Stimulated activated CD8-positive, alpha-beta memory T cell treated with anti-CD3 and anti-CD28 coated beads, Interleukin-15, amount 100 ng/mL, for 24 hours (primary cell): ENCODE measurements around the gene TMC3.
"Not testable (repeated sequence)": the region's sequence is repeated elsewhere in the genome, so short reads cannot be mapped to it uniquely, and the experiment has no call there.

Experiments
- DNase-seq: peaks from one replicate; pipeline ENCODE4 v3.0.0-alpha.2; 2020; ENCODE audit warnings: low read depth

The TMC3 gene

DNA sequence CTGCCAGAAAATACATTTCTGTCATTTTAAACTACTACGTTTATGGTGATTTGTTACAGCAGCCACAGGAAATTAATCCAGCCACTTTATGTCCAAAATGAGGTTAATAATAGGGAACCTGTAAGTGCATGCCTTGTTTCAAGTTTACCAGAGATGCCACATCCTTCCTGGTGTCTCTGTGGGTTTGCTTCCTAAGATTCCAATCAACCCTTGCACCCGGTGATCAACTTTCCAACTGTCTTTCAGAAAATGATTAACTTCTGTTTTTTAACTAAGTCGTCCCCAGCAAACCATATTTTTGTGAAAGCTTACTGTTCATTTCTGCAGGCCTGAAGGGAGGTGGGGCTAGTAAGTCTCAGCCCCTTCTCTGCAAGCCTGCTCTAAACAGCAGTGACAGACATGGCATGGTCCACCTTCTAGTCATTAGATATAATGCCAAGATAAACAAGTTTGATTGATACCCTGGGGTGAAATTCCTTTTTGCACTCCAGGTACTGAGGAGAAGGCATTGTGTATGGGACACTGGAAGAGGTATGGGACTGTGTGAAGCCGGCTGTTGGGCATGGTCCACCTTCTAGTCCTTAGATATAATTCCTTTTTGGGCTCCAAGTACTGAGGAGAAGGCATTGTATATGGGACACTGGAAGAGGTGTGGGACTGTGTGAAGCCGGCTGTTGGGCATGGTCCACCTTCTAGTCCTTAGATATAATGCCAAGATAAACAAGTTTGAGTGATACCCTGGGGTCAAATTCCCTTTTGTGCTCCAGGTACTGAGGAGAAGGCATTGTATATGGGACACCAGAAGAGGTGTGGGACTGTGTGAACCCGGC, 11.1 kb upstream of the TMC3 start:
- DNase-seq: no peak

DNA sequence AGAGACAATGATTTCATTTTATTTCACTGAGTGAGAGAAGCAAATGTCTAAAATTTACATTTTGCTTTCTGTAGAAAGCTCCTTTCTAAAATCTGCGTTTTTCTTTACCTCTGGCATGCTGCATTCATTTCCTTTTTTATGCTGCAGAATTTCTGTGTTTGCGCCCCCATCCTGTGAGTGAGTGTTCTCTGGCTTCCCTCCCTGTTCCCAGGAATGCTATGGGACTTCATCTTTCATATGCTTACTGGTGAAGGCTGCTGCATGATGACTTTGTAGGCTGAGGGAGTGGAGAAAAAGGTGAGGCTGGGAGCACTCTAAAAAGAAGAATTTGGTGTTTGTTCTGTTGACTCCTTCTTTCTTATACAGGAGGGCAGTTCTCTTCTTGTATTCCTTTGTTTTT, 7.7 kb upstream of the TMC3 start:
- no peak for DNase-seq

DNA sequence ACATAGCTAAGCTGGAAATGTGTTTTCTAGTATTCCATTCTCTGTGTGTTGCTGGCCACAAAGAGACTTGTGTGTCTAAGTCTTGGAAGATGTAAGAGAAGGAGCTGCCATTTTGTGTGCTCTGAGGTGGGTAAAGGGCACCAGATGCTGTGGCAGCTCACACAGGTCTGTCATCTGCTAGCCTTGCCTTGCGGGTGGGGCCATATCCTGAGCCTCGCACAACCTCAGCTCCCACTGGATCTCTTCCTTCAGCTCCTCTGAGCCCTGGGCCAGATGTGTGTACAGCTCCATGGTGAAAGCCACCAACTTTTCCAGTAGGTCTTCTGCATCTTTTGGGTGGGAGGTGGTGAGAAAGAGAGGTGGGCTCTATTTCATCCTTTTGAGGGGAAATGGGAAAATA, 6.7 kb upstream of the TMC3 start:
- DNase-seq: no peak

DNA sequence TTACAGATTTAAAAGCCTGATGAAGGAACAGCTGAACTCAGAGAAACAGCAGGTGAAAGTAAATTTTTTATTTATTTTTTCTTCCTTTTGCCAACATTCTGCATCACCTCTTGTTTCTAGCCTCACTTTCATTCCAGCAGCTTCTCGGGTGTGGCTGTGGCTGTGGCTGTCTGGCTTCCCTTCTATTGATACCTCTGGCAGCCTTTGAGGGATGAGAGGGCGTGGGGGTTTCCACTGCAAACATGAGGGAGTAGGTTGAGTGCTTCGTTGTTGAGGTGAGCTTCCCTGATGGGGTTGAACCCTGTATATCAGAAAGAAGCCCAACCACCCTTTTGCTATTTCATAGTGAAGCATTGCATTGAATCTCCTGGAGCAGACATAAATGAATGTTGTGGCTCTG, 6.2 kb upstream of the TMC3 start:
- no peak for DNase-seq

DNA sequence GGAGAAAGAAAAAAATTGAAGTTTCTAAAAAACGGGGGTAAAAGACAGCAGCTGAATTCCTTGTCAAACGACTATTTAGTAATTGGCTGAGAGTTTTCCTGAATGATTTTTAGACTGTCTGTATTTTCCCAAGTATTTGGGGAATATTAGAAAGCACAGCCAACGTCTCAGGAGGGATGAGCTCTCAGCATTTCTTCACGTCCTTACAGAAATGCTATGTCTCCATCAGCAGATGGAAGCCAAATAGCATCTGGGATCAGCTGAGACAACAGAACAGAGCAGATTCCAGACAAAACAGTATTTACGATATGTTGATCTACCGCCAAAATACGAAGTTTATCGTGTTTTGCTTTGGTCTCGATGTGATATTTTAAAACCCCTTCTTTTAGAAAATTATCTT, 5.3 kb upstream of the TMC3 start:
- DNase-seq: no peak

DNA sequence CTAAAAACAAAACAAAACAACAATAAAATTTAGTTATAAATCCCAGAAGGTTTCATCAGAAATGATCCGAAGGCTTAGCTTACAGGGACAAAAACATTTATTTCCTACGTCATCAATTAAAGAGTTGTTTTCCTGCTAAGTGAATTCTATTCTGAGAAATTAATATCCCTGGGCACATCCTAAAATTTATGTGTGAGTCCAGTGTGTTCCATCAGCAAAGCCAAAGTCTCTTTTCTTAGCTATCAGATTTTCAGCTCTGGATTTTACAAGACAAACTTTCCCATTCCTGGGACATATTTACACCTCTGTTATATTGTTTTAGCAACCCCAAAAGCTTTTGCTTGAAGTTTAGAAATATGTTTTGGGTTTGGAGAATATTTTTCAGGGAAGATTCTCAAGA, 4.4 kb upstream of the TMC3 start:
- DNase-seq: no peak

DNA sequence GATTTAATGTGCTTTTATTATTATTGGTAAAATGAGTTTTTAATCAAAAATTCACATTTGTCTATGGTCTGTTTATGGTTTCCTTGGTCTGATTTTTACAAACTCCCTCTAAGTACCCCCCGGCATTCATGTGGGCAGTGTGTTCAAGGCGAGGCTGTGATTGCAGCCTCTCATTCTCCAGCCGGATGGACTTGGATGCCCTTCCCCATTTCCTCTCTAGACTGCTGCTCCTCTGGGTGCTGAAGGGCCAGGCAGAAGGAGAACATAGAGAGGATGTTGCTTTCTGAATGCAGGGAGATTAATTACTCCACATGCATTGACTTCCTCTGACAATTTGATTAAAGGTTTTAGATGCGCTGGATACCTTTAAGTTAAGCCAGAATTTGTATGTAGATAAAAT, 3.9 kb upstream of the TMC3 start:
- DNase-seq: no peak

DNA sequence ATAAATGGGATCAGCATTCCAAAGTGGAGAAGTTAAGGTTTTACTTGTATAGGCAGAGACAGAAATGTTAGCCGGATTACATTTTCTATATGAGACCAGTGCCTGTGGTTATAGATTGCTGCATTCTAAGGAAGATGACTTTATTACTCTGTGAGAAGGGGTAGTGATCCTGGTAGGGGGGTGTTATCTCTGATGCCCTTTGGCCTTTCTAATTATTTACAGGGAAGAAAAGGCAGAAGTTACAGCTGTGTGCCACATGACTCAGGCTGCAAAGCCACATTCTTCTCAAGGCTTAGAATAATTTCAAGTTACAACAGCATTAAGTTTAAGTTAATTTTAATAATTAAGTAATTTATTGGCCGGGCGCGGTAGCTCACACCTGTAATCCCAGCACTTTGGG, 2.2 kb upstream of the TMC3 start:
- no peak for DNase-seq

DNA sequence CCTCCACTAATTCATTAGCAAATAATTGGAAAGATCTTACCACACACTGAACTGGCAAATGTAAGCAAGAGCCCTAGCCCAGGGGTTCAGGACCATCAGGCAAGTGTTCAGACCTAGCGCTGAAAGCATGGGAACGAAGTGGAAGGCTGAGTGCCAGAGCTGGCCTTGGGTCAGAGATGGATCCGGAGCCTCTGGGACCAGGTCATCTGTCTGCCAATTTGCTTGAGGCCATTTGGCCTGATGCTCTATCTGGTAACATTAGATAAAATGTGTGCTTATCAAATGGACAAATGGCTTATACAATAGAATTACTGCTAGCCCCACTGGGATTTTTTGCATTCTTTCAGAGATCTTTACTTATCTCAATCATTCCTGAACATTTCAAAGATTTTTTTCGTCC, 1.4 kb upstream of the TMC3 start:
- DNase-seq: no peak

DNA sequence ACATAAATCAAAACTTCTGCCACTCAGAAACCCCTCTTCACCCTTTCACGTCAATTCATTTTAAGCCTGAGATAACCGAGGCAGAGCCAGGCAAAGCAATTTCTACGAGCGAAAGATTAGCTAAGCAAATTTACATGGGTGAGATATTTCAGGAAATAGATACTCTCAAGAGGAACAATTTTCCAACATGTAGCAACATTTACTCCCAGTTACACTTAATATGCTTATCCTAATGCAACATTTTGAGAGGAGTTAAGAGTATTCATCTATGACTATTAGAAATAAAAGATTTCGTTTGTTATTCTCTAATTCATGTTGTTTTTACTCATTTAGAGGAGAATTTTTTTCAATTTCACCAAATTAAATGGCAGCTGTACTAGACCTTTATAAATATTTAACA, 837 bp downstream of the TMC3 start:
- no peak for DNase-seq

DNA sequence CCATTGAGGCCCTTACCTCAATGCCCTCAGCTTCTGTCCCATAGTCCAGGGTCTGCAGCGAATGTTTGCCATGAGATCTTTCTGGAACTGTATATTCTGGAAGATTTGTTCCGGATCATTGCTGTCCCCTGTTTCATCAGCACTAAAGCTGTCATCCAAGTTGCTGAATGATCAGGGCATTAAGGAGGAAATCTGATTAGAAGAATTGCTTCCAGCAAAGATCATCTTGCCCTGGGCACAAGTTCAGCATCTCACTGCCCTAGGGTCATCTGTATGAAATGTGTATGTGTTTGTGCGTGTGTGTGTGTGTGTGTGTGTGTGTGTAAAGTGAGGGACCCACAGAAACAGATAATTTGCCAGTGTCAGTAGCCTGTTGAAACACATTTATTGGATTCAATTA, 1.4 kb downstream of the TMC3 start:
- no peak for DNase-seq

DNA sequence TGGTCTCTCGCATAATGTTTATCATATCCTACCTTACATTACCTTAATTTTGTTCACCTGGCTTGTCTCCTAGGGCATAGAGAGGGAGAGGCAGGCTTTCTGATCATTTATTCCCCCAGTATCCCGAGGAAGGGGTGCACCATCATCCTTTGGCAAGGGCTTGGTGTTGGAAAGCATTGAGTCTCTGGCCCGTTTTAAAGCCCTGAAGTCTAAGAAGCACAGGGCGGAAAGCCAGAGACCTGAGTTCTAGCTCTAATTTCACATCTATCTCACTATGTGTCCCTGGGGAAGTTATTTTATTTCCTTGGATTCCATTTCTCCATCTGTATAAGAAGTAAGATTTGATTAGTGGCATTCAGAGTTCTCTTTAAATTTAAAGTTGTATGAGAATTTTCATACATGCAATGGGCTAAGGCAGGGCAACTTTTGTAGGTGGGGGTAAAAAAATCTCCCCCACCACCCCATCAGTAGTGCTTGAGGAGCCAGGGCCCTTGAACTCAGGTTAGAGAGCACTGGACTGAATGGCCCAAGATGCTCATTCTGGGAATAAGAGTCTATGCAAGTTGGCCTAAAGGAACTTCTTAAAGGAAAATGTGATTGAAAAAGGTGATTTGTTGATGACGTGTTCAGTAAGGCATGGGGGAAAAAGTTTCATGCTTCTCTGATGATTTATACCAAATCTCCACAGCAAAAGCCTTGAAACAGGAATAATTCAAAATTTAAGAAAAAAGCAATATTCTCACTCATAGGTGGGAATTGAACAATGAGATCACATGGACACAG, 10.1 kb downstream of the TMC3 start:
- DNase-seq: no peak

DNA sequence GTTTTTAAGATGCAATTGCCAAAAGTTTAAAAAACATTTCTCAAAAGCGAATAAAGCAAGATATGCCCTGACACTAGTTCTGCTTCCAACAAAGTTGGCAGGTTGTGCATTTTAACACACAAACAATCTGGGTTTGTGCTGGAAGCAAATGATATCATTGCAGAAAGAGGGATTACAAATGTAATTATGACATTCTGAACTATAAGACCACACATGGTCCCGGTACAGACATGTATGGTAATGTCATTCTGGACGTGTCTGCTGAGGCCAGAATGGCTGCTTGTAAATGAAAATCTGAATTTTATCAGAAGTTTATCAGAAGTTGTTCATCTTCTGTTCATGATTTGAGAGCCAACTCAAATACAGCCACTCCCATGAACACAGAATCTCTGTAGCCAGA, 10.7 kb downstream of the TMC3 start:
- no peak for DNase-seq

DNA sequence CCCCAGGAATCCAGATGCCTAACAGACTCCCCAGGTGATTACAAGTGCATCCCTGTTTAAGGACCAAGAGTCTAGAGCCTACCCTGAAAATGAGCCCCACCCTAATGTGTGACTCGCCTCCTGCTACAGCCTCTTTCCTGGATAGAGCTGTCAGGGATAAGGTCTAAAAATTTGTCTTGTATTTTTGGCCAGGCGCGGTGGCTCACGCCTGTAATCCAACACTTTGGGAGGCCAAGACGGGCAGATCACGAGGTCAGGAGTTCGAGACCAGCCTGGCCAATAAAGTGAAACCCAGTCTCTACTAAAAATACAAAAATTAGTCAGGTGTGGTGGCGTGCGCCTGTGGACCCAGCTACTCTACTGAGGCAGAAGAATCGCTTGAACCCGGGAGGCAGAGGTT, 11.2 kb downstream of the TMC3 start:
- DNase-seq: no peak

DNA sequence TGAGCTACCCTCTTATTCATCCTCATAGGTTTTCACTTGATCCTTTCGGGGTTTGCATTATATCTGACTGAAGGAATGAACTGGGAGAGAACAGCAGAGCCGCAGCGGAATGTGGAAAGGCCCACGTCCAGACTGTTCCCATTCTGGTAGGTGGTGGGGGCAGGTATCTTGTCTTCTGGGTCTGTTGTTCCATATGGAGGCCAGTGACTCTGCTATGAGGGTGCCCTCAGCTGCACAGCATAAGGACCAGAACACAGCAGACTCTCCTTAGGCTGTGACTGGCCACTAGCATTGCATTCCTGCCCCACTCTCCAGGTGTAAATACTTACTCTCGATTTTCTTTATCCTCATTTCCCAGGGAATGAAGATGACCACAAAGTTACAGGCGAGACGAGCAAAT, 12.1 kb downstream of the TMC3 start:
- no peak for DNase-seq

DNA sequence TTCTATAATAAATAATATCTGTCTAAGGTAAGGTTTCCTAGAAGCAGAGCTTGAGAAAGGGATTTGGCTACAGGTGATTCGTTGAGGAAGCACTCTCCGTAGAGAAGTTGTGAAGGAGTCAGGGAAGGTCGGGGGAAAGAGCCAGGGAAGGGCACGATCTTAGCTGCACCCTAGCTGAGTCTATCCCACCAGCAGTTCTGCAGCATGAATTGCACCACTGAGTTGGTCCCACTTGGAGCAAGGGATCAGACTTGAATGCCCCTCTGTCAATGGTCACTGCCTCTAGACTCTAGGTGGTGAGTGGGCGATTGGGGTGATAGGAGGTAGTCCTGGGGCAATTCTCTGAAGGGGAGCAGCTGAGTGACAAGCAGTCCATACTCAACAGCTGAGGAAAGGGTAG, 13.5 kb downstream of the TMC3 start:
- no peak for DNase-seq

DNA sequence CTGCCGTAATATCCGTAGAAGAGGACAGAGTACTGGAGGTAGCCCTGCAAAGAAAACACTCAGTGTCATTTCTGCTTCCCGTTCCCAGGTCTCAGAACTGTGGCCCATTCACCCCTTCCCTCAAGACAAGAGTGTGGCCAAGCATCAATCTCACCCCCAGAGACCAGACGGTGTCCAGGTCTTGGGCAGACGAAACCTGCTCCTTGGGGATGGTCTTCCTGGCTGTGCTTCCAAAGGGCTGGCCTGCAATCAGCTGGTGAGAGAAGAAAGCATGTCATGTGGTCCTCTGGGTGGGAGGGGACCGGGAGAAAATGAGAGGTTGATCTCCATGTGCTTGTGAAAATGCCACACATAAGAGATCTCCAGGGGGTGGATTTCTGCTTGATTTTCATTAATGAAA, 15.8 kb downstream of the TMC3 start:
- DNase-seq: no peak

DNA sequence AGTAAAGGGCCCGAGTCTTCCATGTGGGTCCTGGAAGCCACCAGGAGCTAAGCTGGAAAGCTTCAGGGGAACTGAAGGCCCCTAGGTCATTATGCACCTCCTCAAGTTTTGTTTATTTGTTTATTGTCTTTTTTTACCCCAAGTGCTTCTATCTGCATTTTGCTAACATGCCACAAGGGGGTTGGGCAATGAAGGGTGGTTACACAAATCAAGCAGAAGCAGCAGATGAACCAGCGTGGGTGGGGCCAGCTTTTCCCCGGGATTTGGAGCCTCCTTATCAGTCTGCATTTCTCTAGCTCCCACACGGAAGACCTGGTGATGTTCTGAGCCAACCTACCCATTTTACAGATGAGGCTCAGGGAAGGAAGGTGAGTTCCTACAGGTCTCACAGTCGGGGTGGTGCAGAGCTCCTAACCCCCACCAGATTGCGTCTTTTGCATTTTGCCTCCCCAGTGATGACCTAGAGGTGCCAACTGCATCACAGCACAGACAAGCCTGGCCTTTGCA, 16.8 kb downstream of the TMC3 start:
- no peak for DNase-seq

DNA sequence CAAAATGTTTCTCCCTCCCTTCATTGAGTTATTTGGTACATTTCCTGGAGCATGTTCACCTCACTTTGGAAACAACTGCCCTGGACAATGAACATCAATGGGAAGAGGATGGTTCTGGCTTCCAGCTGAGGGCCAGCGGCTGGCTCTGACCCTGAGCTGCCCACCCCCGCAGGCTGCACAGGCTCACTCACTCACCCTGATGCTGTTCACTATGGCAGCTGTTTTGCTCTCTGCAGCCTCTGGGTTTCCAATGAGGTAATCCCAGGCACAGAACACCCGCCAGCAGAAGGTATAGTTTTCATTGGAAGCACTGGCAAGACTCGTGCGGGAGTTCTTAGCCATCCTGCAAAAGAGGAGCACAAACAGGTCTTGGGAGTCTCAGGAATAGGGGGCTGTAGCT, 17.8 kb downstream of the TMC3 start:
- DNase-seq: no peak

DNA sequence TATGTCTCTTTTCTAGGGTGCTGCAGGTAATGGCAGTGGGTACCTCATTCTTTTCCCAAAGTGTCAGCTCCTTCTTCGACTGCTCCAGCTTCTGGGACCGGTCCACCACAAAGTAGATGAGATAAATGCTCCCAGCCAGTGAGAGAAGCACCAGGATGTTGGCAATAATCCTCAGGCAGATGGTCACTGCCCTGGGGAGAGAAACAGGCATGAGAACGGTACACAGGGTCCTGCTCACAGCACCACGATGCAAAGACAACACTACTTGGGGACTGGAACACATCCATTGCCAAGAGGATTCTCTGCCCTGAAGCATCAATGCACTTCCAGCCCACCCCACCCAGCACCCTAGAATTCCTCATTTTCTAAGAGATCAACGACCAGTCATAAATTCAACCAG, 22.4 kb downstream of the TMC3 start:
- DNase-seq: no peak

DNA sequence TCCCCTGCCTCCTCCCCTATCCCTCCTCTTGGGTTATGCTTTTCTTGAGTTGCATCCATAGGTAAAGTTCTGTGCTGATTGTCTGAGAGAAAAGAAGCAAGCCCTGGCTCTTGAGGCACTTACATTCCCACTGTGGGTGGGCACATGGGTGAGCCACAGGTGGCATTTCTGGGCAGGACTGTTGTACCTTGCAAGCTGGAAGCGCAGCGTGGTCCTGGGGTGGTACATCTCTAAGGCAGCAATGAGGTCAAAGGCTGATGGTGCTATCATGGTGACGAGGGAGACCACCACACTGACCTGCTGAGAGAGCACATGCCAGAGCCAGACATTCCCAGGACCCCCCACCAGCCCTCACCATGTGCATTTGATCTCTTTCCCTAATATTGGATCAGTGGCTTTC, 24.7 kb downstream of the TMC3 start:
- no peak for DNase-seq

DNA sequence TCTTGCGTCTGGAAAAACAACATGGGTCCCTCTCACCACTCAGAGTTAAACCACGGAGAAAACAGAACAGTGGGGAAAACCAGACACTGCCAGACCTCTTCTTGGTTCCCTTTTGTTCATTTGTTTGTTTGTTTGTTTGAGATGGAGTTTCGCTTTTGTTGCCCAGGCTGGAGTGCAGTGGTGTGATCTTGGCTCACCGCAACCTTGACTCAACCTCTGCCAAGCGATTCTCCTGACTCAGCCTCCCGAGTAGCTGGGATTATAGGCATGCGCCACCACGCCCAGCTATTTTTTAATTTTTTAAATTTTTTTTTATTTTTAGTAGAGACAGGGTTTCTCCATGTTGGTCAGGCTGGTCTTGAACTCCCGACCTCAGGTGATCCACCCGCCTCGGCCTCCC, 25.3 kb downstream of the TMC3 start:
- DNase-seq: not testable (repeated sequence)

DNA sequence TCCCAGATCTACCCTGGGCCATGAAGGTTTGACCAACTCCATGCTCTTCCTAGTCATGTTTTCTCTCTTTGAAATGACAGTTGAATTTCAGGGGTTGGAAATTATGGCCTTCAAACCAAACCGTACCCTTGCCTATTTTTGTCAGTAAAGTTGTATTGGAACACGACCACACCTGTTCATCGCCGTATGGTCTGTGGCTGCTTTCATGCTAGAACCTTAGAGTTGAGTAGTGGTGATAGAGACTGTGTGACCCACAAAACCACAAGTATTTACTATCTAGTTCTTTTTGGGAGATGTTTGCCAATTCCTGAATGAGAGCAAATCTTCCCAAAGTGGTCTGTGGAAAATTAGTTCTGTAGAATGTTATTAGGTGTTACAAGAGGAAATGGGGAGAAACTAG, 26.1 kb downstream of the TMC3 start:
- DNase-seq: no peak

DNA sequence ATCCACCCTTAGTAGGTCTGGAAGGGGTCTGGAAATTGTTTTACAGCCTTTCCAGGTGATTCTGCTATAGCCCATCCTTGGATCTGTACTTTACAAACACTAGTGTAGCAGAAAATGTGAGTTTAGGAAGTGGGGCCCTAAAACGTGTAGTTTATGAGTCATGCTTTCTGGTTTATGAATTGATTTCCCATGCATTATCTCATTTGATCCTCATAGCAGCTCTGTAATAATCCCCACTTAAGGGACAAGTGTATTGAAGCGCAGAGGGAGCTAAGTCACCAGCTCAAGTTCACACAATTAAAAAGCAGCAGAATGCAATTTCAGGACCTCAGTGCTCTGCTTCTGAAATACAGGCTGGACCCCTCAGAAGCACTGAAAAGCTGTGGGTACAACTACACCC, 27.4 kb downstream of the TMC3 start:
- no peak for DNase-seq
